HEK293 (cell line): Measurements from ENCODE around the gene MEP1A.

Experiments used
- EGR2 ChIP-seq: fragments of 450-650 bp; formaldehyde crosslinking; IDR thresholded peaks from 2 replicates; pipeline ENCODE4 v1.5.1; 2016; ENCODE audit warnings: low read depth, missing biosample characterization, missing genetic modification characterization
- HIC1 ChIP-seq: fragments of 450-650 bp; formaldehyde crosslinking; IDR thresholded peaks from 2 replicates; pipeline ENCODE4 v1.5.1; 2016; ENCODE audit warnings: missing biosample characterization, missing genetic modification characterization
- INSM2 ChIP-seq: fragments of 450-650 bp; formaldehyde crosslinking; IDR thresholded peaks from 2 replicates; pipeline ENCODE4 v1.5.1; 2016; ENCODE audit warnings: missing biosample characterization, missing genetic modification characterization
- KLF9 ChIP-seq: fragments of 450-650 bp; formaldehyde crosslinking; IDR thresholded peaks from 2 replicates; pipeline ENCODE4 v1.5.1; 2016; ENCODE audit warnings: missing biosample characterization, missing genetic modification characterization, low read depth
- MEIS1 ChIP-seq: sonication (generic); formaldehyde crosslinking; IDR thresholded peaks from 2 replicates; pipeline ENCODE4 v1.8.1; 2022; ENCODE audit warnings: missing genetic modification reagents, mild to moderate bottlenecking, borderline replicate concordance
- SETDB1 ChIP-seq: IDR thresholded peaks from one replicate; pipeline ENCODE4 v1.6.1; 2017; ENCODE audit warnings: mild to moderate bottlenecking, low read length, moderate library complexity, mixed read lengths; ENCODE audit not compliant: insufficient read length
- WT1 ChIP-seq: fragments of 450-650 bp; formaldehyde crosslinking; IDR thresholded peaks from 2 replicates; pipeline ENCODE4 v1.5.1; 2016; ENCODE audit warnings: missing biosample characterization, missing genetic modification characterization
- ZBTB20 ChIP-seq: fragments of 450-650 bp; formaldehyde crosslinking; IDR thresholded peaks from 2 replicates; pipeline ENCODE4 v1.5.1; 2016; ENCODE audit warnings: missing biosample characterization, missing genetic modification characterization
- ZFP69B ChIP-seq: fragments of 450-650 bp; formaldehyde crosslinking; IDR thresholded peaks from 2 replicates; pipeline ENCODE4 v1.5.1; 2016; ENCODE audit warnings: missing biosample characterization, missing genetic modification characterization
- ZNF133 ChIP-seq: fragments of 450-650 bp; formaldehyde crosslinking; IDR thresholded peaks from 2 replicates; pipeline ENCODE4 v1.5.1; 2016; ENCODE audit warnings: missing biosample characterization, missing genetic modification characterization
- ZNF169 ChIP-seq: fragments of 450-650 bp; formaldehyde crosslinking; IDR thresholded peaks from 2 replicates; pipeline ENCODE4 v1.5.1; 2016; ENCODE audit warnings: missing biosample characterization, missing genetic modification characterization
- ZNF292 ChIP-seq: fragments of 450-650 bp; formaldehyde crosslinking; IDR thresholded peaks from 2 replicates; pipeline ENCODE4 v1.5.1; 2016; ENCODE audit warnings: low read depth, missing biosample characterization, missing genetic modification characterization, borderline replicate concordance
- ZNF350 ChIP-seq: fragments of 450-650 bp; formaldehyde crosslinking; IDR thresholded peaks from 2 replicates; pipeline ENCODE4 v1.5.0; 2017; ENCODE audit warnings: missing biosample characterization, mild to moderate bottlenecking, missing genetic modification characterization
- ZNF366 ChIP-seq: fragments of 450-650 bp; formaldehyde crosslinking; conservative IDR thresholded peaks from 2 replicates; pipeline ENCODE4 v1.5.1; 2016; ENCODE audit warnings: missing biosample characterization, missing genetic modification characterization
- ZNF501 ChIP-seq: fragments of 450-650 bp; formaldehyde crosslinking; IDR thresholded peaks from 2 replicates; pipeline ENCODE4 v1.5.1; 2016; ENCODE audit warnings: missing biosample characterization, missing genetic modification characterization
- ZNF624 ChIP-seq: fragments of 450-650 bp; formaldehyde crosslinking; IDR thresholded peaks from 2 replicates; pipeline ENCODE4 v1.5.1; 2017; ENCODE audit warnings: missing biosample characterization, missing genetic modification characterization
- ZNF704 ChIP-seq: fragments of 450-650 bp; formaldehyde crosslinking; IDR thresholded peaks from 2 replicates; pipeline ENCODE4 v1.5.1; 2016; ENCODE audit warnings: missing biosample characterization, missing genetic modification characterization
- ZNF776 ChIP-seq: fragments of 450-650 bp; formaldehyde crosslinking; IDR thresholded peaks from 2 replicates; pipeline ENCODE4 v1.5.0; 2017; ENCODE audit warnings: missing biosample characterization, missing genetic modification characterization, borderline replicate concordance
- ZNF791 ChIP-seq: fragments of 450-650 bp; formaldehyde crosslinking; IDR thresholded peaks from 2 replicates; pipeline ENCODE4 v1.5.1; 2016; ENCODE audit warnings: missing biosample characterization, missing genetic modification characterization
- ZNF837 ChIP-seq: fragments of 450-650 bp; formaldehyde crosslinking; IDR thresholded peaks from 2 replicates; pipeline ENCODE4 v1.5.1; 2016; ENCODE audit warnings: missing biosample characterization, missing genetic modification characterization
- ZSCAN23 ChIP-seq: fragments of 450-650 bp; formaldehyde crosslinking; IDR thresholded peaks from 2 replicates; pipeline ENCODE4 v1.5.1; 2016; ENCODE audit warnings: missing biosample characterization, missing genetic modification characterization
- TF ChIP-seq, protein P1 (sequence below): fragments of 450-650 bp; formaldehyde crosslinking; IDR thresholded peaks from 2 replicates; pipeline ENCODE4 v1.5.1; 2017; ENCODE audit warnings: missing biosample characterization, missing genetic modification characterization
- TF ChIP-seq, protein P2 (sequence below): fragments of 450-650 bp; IDR thresholded peaks from 2 replicates; pipeline ENCODE4 v1.5.1; 2018; ENCODE audit warnings: missing biosample characterization, missing genetic modification characterization
- TF ChIP-seq, protein P3 (sequence below): fragments of 450-650 bp; formaldehyde crosslinking; IDR thresholded peaks from 2 replicates; pipeline ENCODE4 v1.5.1; 2016; ENCODE audit warnings: missing biosample characterization, missing genetic modification characterization, borderline replicate concordance
- TF ChIP-seq, protein P4 (sequence below): fragments of 450-650 bp; formaldehyde crosslinking; IDR thresholded peaks from 2 replicates; pipeline ENCODE4 v1.5.1; 2016; ENCODE audit warnings: missing biosample characterization, missing genetic modification characterization, borderline replicate concordance

The MEP1A gene

DNA sequence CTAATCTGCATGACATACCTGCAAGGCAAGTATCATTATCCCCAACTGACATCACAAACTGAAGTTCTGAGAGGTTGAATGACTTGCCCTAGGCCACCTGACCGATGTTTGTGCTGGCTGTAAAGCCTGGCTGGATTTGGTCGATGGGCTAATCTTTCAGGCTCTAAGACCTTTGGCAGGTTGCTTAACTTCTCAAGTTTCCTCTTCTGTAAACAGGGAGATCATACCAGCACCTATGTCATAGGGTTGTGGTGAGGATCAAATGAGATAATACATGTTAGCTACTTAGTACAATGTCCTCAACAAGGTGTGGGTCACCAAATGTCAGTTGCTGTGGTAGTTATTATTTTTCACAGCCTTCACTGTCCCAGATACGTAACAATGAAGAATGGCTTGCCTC is 32.3 kb upstream of the MEP1A start (continued):
- TF ChIP-seq ZNF704 (no peak), INSM2 (0 out of 2 replicates have a peak, but pooled peaks have one; percentile 20), ZNF624 (tag by site-specific recombination) (no peak), ZNF169 (tag by site-specific recombination) (no peak), HIC1 (tag by site-specific recombination) (no peak), ZNF350 (tag by site-specific recombination) (no peak), ZNF501 (tag by site-specific recombination) (no peak), WT1 (tag by site-specific recombination) (no peak), ZNF366 (tag by site-specific recombination) (peak; percentile 85), ZSCAN23 (peak; percentile 53; the same call in 1 of the 2 replicates), ZFP69B (tag by site-specific recombination) (no peak), ZBTB20 (tag by site-specific recombination) (no peak), ZNF776 (tag by site-specific recombination) (no peak), ZNF837 (tag by site-specific recombination) (no peak), SETDB1 (no peak), ZNF133 (tag by site-specific recombination) (no peak), ZNF292 (tag by site-specific recombination) (no peak), KLF9 (tag by site-specific recombination) (no peak), ZNF791 (tag by site-specific recombination) (no peak), EGR2 (tag by site-specific recombination) (no peak), MEIS1 (no peak)
- TF ChIP-seq, protein P1, sequence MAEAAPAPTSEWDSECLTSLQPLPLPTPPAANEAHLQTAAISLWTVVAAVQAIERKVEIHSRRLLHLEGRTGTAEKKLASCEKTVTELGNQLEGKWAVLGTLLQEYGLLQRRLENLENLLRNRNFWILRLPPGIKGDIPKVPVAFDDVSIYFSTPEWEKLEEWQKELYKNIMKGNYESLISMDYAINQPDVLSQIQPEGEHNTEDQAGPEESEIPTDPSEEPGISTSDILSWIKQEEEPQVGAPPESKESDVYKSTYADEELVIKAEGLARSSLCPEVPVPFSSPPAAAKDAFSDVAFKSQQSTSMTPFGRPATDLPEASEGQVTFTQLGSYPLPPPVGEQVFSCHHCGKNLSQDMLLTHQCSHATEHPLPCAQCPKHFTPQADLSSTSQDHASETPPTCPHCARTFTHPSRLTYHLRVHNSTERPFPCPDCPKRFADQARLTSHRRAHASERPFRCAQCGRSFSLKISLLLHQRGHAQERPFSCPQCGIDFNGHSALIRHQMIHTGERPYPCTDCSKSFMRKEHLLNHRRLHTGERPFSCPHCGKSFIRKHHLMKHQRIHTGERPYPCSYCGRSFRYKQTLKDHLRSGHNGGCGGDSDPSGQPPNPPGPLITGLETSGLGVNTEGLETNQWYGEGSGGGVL (tag by site-specific recombination), result no peak
- TF ChIP-seq, protein P2, sequence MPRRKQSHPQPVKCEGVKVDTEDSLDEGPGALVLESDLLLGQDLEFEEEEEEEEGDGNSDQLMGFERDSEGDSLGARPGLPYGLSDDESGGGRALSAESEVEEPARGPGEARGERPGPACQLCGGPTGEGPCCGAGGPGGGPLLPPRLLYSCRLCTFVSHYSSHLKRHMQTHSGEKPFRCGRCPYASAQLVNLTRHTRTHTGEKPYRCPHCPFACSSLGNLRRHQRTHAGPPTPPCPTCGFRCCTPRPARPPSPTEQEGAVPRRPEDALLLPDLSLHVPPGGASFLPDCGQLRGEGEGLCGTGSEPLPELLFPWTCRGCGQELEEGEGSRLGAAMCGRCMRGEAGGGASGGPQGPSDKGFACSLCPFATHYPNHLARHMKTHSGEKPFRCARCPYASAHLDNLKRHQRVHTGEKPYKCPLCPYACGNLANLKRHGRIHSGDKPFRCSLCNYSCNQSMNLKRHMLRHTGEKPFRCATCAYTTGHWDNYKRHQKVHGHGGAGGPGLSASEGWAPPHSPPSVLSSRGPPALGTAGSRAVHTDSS, result no peak
- TF ChIP-seq, protein P3, sequence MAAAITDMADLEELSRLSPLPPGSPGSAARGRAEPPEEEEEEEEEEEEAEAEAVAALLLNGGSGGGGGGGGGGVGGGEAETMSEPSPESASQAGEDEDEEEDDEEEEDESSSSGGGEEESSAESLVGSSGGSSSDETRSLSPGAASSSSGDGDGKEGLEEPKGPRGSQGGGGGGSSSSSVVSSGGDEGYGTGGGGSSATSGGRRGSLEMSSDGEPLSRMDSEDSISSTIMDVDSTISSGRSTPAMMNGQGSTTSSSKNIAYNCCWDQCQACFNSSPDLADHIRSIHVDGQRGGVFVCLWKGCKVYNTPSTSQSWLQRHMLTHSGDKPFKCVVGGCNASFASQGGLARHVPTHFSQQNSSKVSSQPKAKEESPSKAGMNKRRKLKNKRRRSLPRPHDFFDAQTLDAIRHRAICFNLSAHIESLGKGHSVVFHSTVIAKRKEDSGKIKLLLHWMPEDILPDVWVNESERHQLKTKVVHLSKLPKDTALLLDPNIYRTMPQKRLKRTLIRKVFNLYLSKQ (tag by site-specific recombination), result no peak
- TF ChIP-seq, protein P4, sequence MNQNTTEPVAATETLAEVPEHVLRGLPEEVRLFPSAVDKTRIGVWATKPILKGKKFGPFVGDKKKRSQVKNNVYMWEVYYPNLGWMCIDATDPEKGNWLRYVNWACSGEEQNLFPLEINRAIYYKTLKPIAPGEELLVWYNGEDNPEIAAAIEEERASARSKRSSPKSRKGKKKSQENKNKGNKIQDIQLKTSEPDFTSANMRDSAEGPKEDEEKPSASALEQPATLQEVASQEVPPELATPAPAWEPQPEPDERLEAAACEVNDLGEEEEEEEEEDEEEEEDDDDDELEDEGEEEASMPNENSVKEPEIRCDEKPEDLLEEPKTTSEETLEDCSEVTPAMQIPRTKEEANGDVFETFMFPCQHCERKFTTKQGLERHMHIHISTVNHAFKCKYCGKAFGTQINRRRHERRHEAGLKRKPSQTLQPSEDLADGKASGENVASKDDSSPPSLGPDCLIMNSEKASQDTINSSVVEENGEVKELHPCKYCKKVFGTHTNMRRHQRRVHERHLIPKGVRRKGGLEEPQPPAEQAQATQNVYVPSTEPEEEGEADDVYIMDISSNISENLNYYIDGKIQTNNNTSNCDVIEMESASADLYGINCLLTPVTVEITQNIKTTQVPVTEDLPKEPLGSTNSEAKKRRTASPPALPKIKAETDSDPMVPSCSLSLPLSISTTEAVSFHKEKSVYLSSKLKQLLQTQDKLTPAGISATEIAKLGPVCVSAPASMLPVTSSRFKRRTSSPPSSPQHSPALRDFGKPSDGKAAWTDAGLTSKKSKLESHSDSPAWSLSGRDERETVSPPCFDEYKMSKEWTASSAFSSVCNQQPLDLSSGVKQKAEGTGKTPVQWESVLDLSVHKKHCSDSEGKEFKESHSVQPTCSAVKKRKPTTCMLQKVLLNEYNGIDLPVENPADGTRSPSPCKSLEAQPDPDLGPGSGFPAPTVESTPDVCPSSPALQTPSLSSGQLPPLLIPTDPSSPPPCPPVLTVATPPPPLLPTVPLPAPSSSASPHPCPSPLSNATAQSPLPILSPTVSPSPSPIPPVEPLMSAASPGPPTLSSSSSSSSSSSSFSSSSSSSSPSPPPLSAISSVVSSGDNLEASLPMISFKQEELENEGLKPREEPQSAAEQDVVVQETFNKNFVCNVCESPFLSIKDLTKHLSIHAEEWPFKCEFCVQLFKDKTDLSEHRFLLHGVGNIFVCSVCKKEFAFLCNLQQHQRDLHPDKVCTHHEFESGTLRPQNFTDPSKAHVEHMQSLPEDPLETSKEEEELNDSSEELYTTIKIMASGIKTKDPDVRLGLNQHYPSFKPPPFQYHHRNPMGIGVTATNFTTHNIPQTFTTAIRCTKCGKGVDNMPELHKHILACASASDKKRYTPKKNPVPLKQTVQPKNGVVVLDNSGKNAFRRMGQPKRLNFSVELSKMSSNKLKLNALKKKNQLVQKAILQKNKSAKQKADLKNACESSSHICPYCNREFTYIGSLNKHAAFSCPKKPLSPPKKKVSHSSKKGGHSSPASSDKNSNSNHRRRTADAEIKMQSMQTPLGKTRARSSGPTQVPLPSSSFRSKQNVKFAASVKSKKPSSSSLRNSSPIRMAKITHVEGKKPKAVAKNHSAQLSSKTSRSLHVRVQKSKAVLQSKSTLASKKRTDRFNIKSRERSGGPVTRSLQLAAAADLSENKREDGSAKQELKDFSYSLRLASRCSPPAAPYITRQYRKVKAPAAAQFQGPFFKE (tag by site-specific recombination), result no peak
